Nephron progenitor cell (in vitro differentiated cells): ENCODE results near the gene TNFSF13B.

Experiments used
- DNase-seq: peaks from one replicate; pipeline ENCODE4 v3.0.0; 2021
- H3K27ac Mint-ChIP-seq: 2 replicates; pipeline ENCODE4 v1.8.0; 2021; ENCODE audit warnings: mild to moderate bottlenecking, moderate library complexity, mixed read lengths
- H3K27me3 Mint-ChIP-seq: 2 replicates; pipeline ENCODE4 v1.8.0; 2021; ENCODE audit warnings: mild to moderate bottlenecking, low read depth, mixed read lengths; ENCODE audit not compliant: poor library complexity
- H3K36me3 Mint-ChIP-seq: 2 replicates; pipeline ENCODE4 v1.8.0; 2021; ENCODE audit warnings: low read depth, mixed read lengths
- H3K4me1 Mint-ChIP-seq: 2 replicates; pipeline ENCODE4 v1.8.0; 2021; ENCODE audit warnings: mixed read lengths
- H3K4me3 Mint-ChIP-seq: 2 replicates; pipeline ENCODE4 v1.8.0; 2021; ENCODE audit warnings: mild to moderate bottlenecking, moderate library complexity, mixed read lengths
- H3K9me3 Mint-ChIP-seq: 2 replicates; pipeline ENCODE4 v1.8.0; 2021; ENCODE audit warnings: mild to moderate bottlenecking, moderate library complexity, mixed read lengths
- CTCF ChIP-seq: fragments of 200-600 bp; sonication (generic); IDR thresholded peaks from 2 replicates; pipeline ENCODE4 v1.5.0; 2021; ENCODE audit warnings: antibody characterized with exemption

The TNFSF13B gene

GRCh38 chr13:108269601-108270328 lies at the start of gene TNFSF13B:
TNFSF13B (plus strand) TSS chr13:108269718; CDS start chr13:108269896, 178 bp downstream.
- Mint-ChIP-seq H3K4me1 (peaks cover 13% of the 10 kb centered on the region), H3K36me3 (no peaks in the 10 kb centered on the region), H3K27me3 (no peaks in the 10 kb centered on the region), H3K27ac (no peak within 1 kb of the TSS), H3K9me3 (no peaks in the 10 kb centered on the region), H3K4me3 (no peak within 1 kb of the TSS)
- no peak for TF ChIP-seq CTCF
- DNase-seq = peak; percentile 30

GRCh38 chr13:108220041-108220440 lies 49.5 kb upstream of the TNFSF13B start:
- H3K27ac Mint-ChIP-seq = no peak overlapping the region
- H3K36me3 Mint-ChIP-seq = no peaks in the 10 kb centered on the region
- no peak for DNase-seq
- H3K27me3 Mint-ChIP-seq = peaks cover 3% of the 10 kb centered on the region
- no peak for TF ChIP-seq CTCF
- peaks cover 42% of the 10 kb centered on the region for H3K4me1 Mint-ChIP-seq
- no peaks in the 10 kb centered on the region for H3K9me3 Mint-ChIP-seq
- H3K4me3 Mint-ChIP-seq = peak overlapping the region; percentile 89

DNA sequence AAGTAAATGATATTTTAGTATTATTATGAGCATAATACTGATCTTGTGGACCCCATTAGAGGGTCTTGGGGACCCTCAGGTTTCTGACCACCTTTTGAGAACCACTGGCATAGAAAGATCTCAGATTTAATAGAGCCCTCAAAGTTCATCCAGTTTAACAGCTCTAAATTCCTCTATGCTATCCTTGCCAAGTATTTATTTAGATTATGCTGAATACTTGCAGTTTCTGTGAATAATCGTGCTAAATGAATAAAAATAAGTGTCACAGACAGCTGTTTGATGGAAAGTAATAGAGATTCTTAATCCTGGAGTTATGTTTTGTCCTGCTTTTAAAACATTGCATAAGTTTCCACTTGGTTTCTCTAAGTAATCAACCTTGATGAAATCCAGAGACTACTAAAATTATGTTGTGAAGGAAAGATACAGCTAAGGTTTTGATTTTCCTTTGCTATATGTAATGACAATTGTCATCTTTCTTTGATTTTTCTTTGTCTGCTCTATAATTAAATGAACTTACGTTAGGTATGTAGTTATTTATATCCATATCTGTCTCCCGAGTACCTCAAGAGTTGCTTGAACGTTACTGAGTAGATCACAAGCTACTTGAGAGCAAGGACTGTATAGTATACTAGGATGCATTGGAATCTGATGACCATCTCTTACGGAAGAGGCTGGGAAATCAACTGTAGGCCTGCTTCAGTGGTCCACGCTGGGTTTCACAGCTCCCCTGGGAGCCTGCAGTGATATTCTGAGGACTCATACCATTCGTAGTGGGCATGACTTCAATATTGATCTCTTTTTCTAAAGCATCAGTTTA lies 45.6 kb upstream of the TNFSF13B start:
- no peak for TF ChIP-seq CTCF

GRCh38 chr13:108225440-108225839 lies 44.1 kb upstream of the TNFSF13B start:
- Mint-ChIP-seq H3K9me3 (no peaks in the 10 kb centered on the region), H3K27me3 (no peaks in the 10 kb centered on the region), H3K4me1 (peaks cover 26% of the 10 kb centered on the region), H3K36me3 (peaks cover 11% of the 10 kb centered on the region), H3K27ac (no peak overlapping the region), H3K4me3 (no peak overlapping the region)
- TF ChIP-seq CTCF = no peak
- DNase-seq = no peak

More for the DNA sequence above, 45.6 kb upstream of the TNFSF13B start:
- Mint-ChIP-seq H3K4me3 (no peak overlapping the region), H3K27me3 (no peaks in the 10 kb centered on the region), H3K27ac (no peak overlapping the region), H3K4me1 (peaks cover 41% of the 10 kb centered on the region), H3K9me3 (no peaks in the 10 kb centered on the region), H3K36me3 (no peaks in the 10 kb centered on the region)
- DNase-seq = no peak

DNA sequence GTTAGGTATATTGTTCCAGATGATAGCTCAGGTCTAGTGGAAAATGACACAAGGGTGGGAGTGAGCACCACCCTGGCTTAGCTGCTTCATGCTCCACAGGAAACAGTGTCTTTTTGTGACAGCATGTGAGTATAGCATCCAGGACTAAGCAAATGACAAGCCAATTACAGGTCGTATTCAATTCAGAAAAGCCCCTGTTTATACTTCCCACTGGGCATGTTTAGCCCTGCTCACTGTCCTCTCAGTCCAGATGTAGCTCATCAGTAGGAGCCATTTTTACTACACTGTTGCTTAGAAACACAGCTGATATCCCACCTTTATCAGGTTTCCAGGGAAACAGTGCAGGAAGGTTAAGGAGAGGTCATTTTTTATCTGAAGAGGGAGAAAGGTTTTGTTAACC lies 43.3 kb upstream of the TNFSF13B start:
- Mint-ChIP-seq H3K27me3 (no peaks in the 10 kb centered on the region), H3K4me1 (peaks cover 22% of the 10 kb centered on the region), H3K9me3 (no peaks in the 10 kb centered on the region), H3K27ac (peak overlapping the region; percentile 11), H3K36me3 (peaks cover 11% of the 10 kb centered on the region), H3K4me3 (no peak overlapping the region)
- no peak for DNase-seq
- no peak for TF ChIP-seq CTCF
